ENCODE results near the gene IPCEF1.

DNA sequence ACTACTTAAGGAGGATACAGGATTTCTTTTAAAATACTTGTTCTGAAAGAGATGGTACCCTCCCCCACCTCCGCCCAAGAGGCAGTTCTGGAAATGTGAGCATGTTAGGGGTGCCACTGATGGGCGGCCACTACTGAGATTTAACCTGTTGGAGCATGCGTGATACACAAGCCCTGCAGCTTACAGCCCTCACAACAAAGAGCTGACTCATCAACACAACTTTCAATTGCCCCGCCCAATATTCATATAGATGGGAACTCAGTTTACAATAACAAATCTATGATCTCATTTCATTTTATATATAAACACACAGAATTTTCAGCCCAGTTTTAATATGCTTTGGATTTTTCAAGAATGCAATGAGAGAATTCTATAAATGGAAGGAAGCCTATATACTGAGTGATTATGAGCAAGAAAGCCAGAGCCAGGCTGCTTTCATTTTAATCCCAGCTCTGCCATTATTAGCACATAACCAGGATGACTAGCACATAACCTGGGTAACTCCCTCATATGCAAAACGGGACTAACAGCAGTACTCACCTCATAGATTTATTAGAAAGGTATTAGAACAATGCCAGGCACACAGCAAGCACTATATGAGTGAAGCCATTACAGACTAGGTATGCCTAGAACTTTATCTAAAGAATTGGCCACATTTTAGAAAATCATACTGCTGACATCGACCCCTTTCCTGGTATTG, 45.6 kb upstream of the IPCEF1 start:
- TF ChIP-seq, protein P1, sequence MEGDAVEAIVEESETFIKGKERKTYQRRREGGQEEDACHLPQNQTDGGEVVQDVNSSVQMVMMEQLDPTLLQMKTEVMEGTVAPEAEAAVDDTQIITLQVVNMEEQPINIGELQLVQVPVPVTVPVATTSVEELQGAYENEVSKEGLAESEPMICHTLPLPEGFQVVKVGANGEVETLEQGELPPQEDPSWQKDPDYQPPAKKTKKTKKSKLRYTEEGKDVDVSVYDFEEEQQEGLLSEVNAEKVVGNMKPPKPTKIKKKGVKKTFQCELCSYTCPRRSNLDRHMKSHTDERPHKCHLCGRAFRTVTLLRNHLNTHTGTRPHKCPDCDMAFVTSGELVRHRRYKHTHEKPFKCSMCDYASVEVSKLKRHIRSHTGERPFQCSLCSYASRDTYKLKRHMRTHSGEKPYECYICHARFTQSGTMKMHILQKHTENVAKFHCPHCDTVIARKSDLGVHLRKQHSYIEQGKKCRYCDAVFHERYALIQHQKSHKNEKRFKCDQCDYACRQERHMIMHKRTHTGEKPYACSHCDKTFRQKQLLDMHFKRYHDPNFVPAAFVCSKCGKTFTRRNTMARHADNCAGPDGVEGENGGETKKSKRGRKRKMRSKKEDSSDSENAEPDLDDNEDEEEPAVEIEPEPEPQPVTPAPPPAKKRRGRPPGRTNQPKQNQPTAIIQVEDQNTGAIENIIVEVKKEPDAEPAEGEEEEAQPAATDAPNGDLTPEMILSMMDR (conservative IDR thresholded peaks at IDR 0.05), result no peak
- no peak for TF ChIP-seq ZFX (IDR thresholded peaks at IDR 0.05)
